GM23338 (cell line): Measurements from ENCODE around the gene FBXO2. TPM values are rescaled to one million over a fixed set of nuclear protein-coding genes. Genes with fewer than 3 reads are reported as not detected.

Experiments used
- ATAC-seq: fragments of 200-7000 bp; cut with Tn5 transposase; 3 replicates; pipeline ENCODE4 v1.9.1; 2020
- DNase-seq: peaks from one replicate; pipeline ENCODE4 v3.0.0-alpha.2; 2015; ENCODE audit warnings: low spot score
- H2AFZ ChIP-seq: fragments of 200-600 bp; sonication (generic); 2 replicates; pipeline ENCODE4 v1.8.0; 2016; ENCODE audit warnings: antibody characterized with exemption, mild to moderate bottlenecking, moderate library complexity
- H3F3A ChIP-seq: fragments of 200-600 bp; sonication (generic); replicated peaks from 2 replicates; pipeline ENCODE4 v1.8.0; 2017; ENCODE audit warnings: antibody characterized with exemption, mixed run types, low read depth
- H3K27ac ChIP-seq: fragments of 200-600 bp; sonication (generic); 2 replicates; pipeline ENCODE4 v1.6.1; 2016; ENCODE audit warnings: low read depth
- H3K27me3 ChIP-seq: fragments of 200-600 bp; sonication (generic); 2 replicates; pipeline ENCODE4 v1.8.0; 2016; ENCODE audit warnings: mild to moderate bottlenecking, mixed run types, moderate library complexity; ENCODE audit not compliant: insufficient read depth
- H3K36me3 ChIP-seq: fragments of 200-600 bp; sonication (generic); 2 replicates; pipeline ENCODE4 v1.8.0; 2016; ENCODE audit warnings: mild to moderate bottlenecking; ENCODE audit not compliant: insufficient read depth
- H3K4me1 ChIP-seq: fragments of 200-600 bp; sonication (generic); 2 replicates; pipeline ENCODE4 v1.8.0; 2016; ENCODE audit warnings: mild to moderate bottlenecking, moderate library complexity; ENCODE audit not compliant: insufficient read depth
- H3K4me2 ChIP-seq: fragments of 200-600 bp; sonication (generic); 2 replicates; pipeline ENCODE4 v1.7.1; 2017; ENCODE audit warnings: mixed run types
- H3K4me3 ChIP-seq: fragments of 200-600 bp; sonication (generic); 2 replicates; pipeline ENCODE4 v1.6.1; 2016; ENCODE audit warnings: mixed run types
- H3K79me2 ChIP-seq: fragments of 200-600 bp; sonication (generic); replicated peaks from 2 replicates; pipeline ENCODE4 v1.8.0; 2017; ENCODE audit warnings: mild to moderate bottlenecking; ENCODE audit not compliant: insufficient read depth
- H3K9me2 ChIP-seq: fragments of 200-600 bp; sonication (generic); 2 replicates; pipeline ENCODE4 v1.8.0; 2017; ENCODE audit not compliant: insufficient read depth
- H4K20me1 ChIP-seq: fragments of 200-600 bp; sonication (generic); replicated peaks from 2 replicates; pipeline ENCODE4 v1.8.0; 2017; ENCODE audit warnings: mild to moderate bottlenecking; ENCODE audit not compliant: insufficient read depth
- H3K27ac Mint-ChIP-seq: 2 replicates; pipeline ENCODE4 v1.8.0; 2020; ENCODE audit warnings: inconsistent platforms, mild to moderate bottlenecking, moderate library complexity, mixed read lengths
- H3K27me3 Mint-ChIP-seq: 3 replicates; pipeline ENCODE4 v1.8.0; 2022; ENCODE audit warnings: low read depth, mild to moderate bottlenecking, moderate library complexity, mixed read lengths, inconsistent platforms; ENCODE audit not compliant: insufficient read depth, poor library complexity
- H3K36me3 Mint-ChIP-seq: 3 replicates; pipeline ENCODE4 v1.8.0; 2021; ENCODE audit warnings: low read depth, mild to moderate bottlenecking, inconsistent platforms, moderate library complexity, mixed read lengths
- H3K4me1 Mint-ChIP-seq: 3 replicates; pipeline ENCODE4 v1.8.0; 2020; ENCODE audit warnings: mild to moderate bottlenecking, inconsistent platforms, mixed read lengths
- H3K4me3 Mint-ChIP-seq: 3 replicates; pipeline ENCODE4 v1.8.0; 2021; ENCODE audit warnings: moderate library complexity, mild to moderate bottlenecking, inconsistent platforms, mixed read lengths
- H3K9me3 Mint-ChIP-seq: 3 replicates; pipeline ENCODE4 v1.8.0; 2020; ENCODE audit warnings: moderate library complexity, mild to moderate bottlenecking, inconsistent platforms, mixed read lengths
- EZH2 ChIP-seq: fragments of 200-600 bp; sonication (generic); IDR thresholded peaks from one replicate; pipeline ENCODE4 v1.8.0; 2017; ENCODE audit warnings: antibody characterized with exemption, mild to moderate bottlenecking, low read depth; ENCODE audit not compliant: unreplicated experiment
- EZH2phosphoT487 ChIP-seq: fragments of 200-600 bp; sonication (generic); IDR thresholded peaks from one replicate; pipeline ENCODE4 v1.8.1; 2018; ENCODE audit warnings: antibody characterized with exemption; ENCODE audit not compliant: unreplicated experiment
- NANOG ChIP-seq: IDR thresholded peaks from 2 replicates; pipeline ENCODE4 v1.6.1; 2016; ENCODE audit warnings: antibody characterized with exemption, borderline replicate concordance
- POLR2AphosphoS5 ChIP-seq: IDR thresholded peaks from 2 replicates; pipeline ENCODE4 v1.6.1; 2016; ENCODE audit warnings: antibody characterized with exemption, low read depth
- STAT1 ChIP-seq: IDR thresholded peaks from one replicate; pipeline ENCODE4 v1.6.1; 2016; ENCODE audit warnings: antibody characterized with exemption; ENCODE audit not compliant: unreplicated experiment
- ZNF331 ChIP-seq: fragments of 250-450 bp; sonication (Bioruptor Pico); IDR thresholded peaks from 2 replicates; pipeline ENCODE4 v1.5.0; 2020; ENCODE audit warnings: low read depth, mild to moderate bottlenecking, moderate library complexity
- polyA plus RNA-seq: library from polyadenylated mRNA; unstranded; fragments of >200 nt; fragmentation: Nextera tagmentation; extraction: Ambion mirVana; gene quantifications from 2 replicates; pipeline ENCODE4 v1.2.1, GENCODE V29; 2016
- total RNA-seq: library from RNA; depleted of rRNA; stranded (reverse); fragments of >200 nt; shearing (Covaris generic); gene quantifications from 2 replicates; pipeline ENCODE4 v1.2.3, GENCODE V29; 2014
- TF ChIP-seq, protein P1 (sequence below): IDR thresholded peaks from 2 replicates; pipeline ENCODE4 v1.6.1; 2016; ENCODE audit warnings: antibody characterized with exemption
- TF ChIP-seq, protein P2 (sequence below): fragments of 250-450 bp; sonication (Bioruptor Pico); IDR thresholded peaks from 2 replicates; pipeline ENCODE4 v1.5.0; 2020; ENCODE audit warnings: mild to moderate bottlenecking, moderate library complexity

FBXO2 gene
- total and polyA plus RNA-seq, 2 experiments from 2014 or later: 44.4 to 84.6 TPM

DNA sequence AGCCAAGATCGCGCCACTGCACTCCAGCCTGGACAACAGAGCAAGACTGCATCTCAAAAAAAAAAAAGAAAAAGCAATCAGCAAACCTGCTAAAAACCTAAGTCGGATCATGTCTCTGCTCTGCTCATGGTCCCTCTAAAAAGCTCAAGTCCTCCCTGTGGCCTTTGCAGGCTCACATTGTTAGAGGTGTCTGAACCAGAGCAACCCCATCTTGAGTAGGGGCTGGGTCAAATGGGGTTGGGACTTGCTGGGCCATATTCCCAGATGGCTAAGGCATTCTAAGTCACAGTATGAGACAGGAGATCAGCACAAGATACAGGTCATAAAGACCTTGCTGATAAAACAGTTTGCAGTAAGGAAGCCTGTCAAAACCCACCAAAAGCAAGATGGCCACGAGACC is 34.3 kb upstream of the FBXO2 start:
- ATAC-seq (no peak), DNase-seq (no peak)
- Histone ChIP-seq H2AFZ (no peak overlapping the region), H3K4me2 (peak overlapping the region; percentile 92), H3K36me3 (no peaks in the 10 kb centered on the region), H3K4me1 (peaks cover 63% of the 10 kb centered on the region), H4K20me1 (peaks cover 7% of the 10 kb centered on the region), H3K79me2 (peaks cover 92% of the 10 kb centered on the region), H3F3A (peaks cover 50% of the 10 kb centered on the region), H3K27ac (peak overlapping the region; percentile 98), H3K4me3 (peak overlapping the region; percentile 94; the same call in 1 of the 2 replicates), H3K9me2 (no peaks in the 10 kb centered on the region), H3K27me3 (no peaks in the 10 kb centered on the region)
- Mint-ChIP-seq H3K9me3 (peaks cover 3% of the 10 kb centered on the region; the same call in 2 of the 3 replicates), H3K27me3 (peaks cover 21% of the 10 kb centered on the region), H3K36me3 (peaks cover 39% of the 10 kb centered on the region), H3K27ac (0 out of 2 replicates have a peak overlapping the region, but pooled peaks have one; percentile 72), H3K4me1 (peaks cover 58% of the 10 kb centered on the region), H3K4me3 (0 out of 3 replicates have a peak overlapping the region, but pooled peaks have one; percentile 33)
- no peak for TF ChIP-seq EZH2phosphoT487
- TF ChIP-seq, protein P1, sequence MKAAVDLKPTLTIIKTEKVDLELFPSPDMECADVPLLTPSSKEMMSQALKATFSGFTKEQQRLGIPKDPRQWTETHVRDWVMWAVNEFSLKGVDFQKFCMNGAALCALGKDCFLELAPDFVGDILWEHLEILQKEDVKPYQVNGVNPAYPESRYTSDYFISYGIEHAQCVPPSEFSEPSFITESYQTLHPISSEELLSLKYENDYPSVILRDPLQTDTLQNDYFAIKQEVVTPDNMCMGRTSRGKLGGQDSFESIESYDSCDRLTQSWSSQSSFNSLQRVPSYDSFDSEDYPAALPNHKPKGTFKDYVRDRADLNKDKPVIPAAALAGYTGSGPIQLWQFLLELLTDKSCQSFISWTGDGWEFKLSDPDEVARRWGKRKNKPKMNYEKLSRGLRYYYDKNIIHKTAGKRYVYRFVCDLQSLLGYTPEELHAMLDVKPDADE: no peak
- no peak for TF ChIP-seq EZH2
- TF ChIP-seq POLR2AphosphoS5: 0 out of 2 replicates have a peak, but pooled peaks have one; percentile 8
- TF ChIP-seq NANOG: no peak
- no peak for TF ChIP-seq STAT1
- TF ChIP-seq ZNF331 (CRISPR knock-in tag): no peak; the same call in 1 of the 2 replicates
- TF ChIP-seq, protein P2, sequence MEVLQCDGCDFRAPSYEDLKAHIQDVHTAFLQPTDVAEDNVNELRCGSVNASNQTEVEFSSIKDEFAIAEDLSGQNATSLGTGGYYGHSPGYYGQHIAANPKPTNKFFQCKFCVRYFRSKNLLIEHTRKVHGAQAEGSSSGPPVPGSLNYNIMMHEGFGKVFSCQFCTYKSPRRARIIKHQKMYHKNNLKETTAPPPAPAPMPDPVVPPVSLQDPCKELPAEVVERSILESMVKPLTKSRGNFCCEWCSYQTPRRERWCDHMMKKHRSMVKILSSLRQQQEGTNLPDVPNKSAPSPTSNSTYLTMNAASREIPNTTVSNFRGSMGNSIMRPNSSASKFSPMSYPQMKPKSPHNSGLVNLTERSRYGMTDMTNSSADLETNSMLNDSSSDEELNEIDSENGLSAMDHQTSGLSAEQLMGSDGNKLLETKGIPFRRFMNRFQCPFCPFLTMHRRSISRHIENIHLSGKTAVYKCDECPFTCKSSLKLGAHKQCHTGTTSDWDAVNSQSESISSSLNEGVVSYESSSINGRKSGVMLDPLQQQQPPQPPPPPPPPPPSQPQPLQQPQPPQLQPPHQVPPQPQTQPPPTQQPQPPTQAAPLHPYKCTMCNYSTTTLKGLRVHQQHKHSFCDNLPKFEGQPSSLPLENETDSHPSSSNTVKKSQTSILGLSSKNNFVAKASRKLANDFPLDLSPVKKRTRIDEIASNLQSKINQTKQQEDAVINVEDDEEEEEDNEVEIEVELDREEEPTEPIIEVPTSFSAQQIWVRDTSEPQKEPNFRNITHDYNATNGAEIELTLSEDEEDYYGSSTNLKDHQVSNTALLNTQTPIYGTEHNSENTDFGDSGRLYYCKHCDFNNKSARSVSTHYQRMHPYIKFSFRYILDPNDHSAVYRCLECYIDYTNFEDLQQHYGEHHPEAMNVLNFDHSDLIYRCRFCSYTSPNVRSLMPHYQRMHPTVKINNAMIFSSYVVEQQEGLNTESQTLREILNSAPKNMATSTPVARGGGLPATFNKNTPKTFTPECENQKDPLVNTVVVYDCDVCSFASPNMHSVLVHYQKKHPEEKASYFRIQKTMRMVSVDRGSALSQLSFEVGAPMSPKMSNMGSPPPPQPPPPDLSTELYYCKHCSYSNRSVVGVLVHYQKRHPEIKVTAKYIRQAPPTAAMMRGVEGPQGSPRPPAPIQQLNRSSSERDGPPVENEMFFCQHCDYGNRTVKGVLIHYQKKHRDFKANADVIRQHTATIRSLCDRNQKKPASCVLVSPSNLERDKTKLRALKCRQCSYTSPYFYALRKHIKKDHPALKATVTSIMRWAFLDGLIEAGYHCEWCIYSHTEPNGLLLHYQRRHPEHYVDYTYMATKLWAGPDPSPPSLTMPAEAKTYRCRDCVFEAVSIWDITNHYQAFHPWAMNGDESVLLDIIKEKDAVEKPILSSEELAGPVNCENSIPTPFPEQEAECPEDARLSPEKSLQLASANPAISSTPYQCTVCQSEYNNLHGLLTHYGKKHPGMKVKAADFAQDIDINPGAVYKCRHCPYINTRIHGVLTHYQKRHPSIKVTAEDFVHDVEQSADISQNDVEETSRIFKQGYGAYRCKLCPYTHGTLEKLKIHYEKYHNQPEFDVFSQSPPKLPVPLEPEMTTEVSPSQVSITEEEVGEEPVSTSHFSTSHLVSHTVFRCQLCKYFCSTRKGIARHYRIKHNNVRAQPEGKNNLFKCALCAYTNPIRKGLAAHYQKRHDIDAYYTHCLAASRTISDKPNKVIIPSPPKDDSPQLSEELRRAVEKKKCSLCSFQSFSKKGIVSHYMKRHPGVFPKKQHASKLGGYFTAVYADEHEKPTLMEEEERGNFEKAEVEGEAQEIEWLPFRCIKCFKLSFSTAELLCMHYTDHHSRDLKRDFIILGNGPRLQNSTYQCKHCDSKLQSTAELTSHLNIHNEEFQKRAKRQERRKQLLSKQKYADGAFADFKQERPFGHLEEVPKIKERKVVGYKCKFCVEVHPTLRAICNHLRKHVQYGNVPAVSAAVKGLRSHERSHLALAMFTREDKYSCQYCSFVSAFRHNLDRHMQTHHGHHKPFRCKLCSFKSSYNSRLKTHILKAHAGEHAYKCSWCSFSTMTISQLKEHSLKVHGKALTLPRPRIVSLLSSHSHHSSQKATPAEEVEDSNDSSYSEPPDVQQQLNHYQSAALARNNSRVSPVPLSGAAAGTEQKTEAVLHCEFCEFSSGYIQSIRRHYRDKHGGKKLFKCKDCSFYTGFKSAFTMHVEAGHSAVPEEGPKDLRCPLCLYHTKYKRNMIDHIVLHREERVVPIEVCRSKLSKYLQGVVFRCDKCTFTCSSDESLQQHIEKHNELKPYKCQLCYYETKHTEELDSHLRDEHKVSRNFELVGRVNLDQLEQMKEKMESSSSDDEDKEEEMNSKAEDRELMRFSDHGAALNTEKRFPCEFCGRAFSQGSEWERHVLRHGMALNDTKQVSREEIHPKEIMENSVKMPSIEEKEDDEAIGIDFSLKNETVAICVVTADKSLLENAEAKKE (CRISPR knock-in tag): no peak
